Stomach (tissue), 9 donors: ENCODE measurements around the gene PLEKHH2. TPM values are rescaled to one million over a fixed set of nuclear protein-coding genes. Genes with fewer than 3 reads are reported as not detected.

Experiments
- DNase-seq, 2 donors: peaks; one replicate each; pipeline versions ENCODE4 v3.0.0 to v3.0.0-alpha.2; 2013 to 2019
- H3K27ac ChIP-seq, 5 donors: fragments of 200-600 bp in 4 of 5; sonication (generic) in 4 of 5; one replicate each; pipeline ENCODE4 v1.5.1; 2013 to 2019; ENCODE audit warnings: mild to moderate bottlenecking in 1 of 5, moderate library complexity in 1 of 5
- H3K27me3 ChIP-seq, 3 donors: fragments of 200-600 bp; sonication (generic); one replicate each; pipeline ENCODE4 v1.5.1; 2017 to 2019; ENCODE audit warnings: mixed run types in 1 of 3
- H3K36me3 ChIP-seq, 4 donors: fragments of 200-600 bp; sonication (generic); 1 replicate in 3 of 4; 2 replicates in 1 of 4; pipeline ENCODE4 v1.5.1; 2016 to 2019
- H3K4me1 ChIP-seq, 4 donors: fragments of 200-600 bp; sonication (generic); one replicate each; pipeline ENCODE4 v1.5.1; 2016 to 2019
- H3K4me3 ChIP-seq, 4 donors: fragments of 200-600 bp; sonication (generic) in 3 of 4; one replicate each; pipeline ENCODE4 v1.5.1; 2016 to 2019; ENCODE audit warnings: mild to moderate bottlenecking in 1 of 4
- H3K9me3 ChIP-seq, 4 donors: fragments of 200-600 bp; sonication (generic); one replicate each; pipeline ENCODE4 v1.5.1; 2016 to 2019
- CTCF ChIP-seq, 7 experiments: fragments of 450-650 bp in 4 of 7; fragments of 200-600 bp in 3 of 7; sonication (generic) in 3 of 7; IDR thresholded peaks; one replicate each; pipeline ENCODE4 v1.5.1; 2016 to 2019; ENCODE audit warnings: antibody characterized with exemption in 7 of 7, control low read depth in 2 of 7, mild to moderate bottlenecking in 1 of 7
- EP300 ChIP-seq: sonication (generic); formaldehyde crosslinking; IDR thresholded peaks from one replicate; pipeline ENCODE4 v1.6.1; 2017; ENCODE audit warnings: antibody characterized with exemption
- POLR2A ChIP-seq, 4 donors: fragments of 450-650 bp; IDR thresholded peaks; one replicate each; pipeline ENCODE4 v1.6.1; 2016; ENCODE audit warnings: antibody characterized with exemption in 4 of 4, control low read depth in 2 of 4, mild to moderate bottlenecking in 1 of 4, moderate library complexity in 1 of 4
- POLR2AphosphoS5 ChIP-seq, 3 donors: sonication (generic); formaldehyde crosslinking; IDR thresholded peaks; one replicate each; pipeline ENCODE4 v1.6.1; 2016; ENCODE audit warnings: antibody characterized with exemption in 3 of 3
- WGBS, 5 donors: extraction: QIAGEN DNeasy Blood & Tissue Kit in 3 of 5; methylation state at CpG; one replicate each; pipeline versions ENCODE4 v1.1.5 to v1.1.7; 2013 to 2018; 5-methylcytosine and 5-hydroxymethylcytosine counted together
- intact Hi-C: fragments of 100-400 bp; cut with DNase I; formaldehyde crosslinking; loops from one replicate; pipeline ENCODE4 v1.15.1; 2023; ENCODE audit warnings: low total_unique reads
- polyA plus RNA-seq, 3 donors: library from polyadenylated mRNA; stranded (reverse); fragments of 200-250 nt; gene quantifications; one replicate each; pipeline ENCODE4 v1.2.3, GENCODE V29; 2013
- total RNA-seq, 5 donors: library from RNA; depleted of rRNA; stranded (reverse); fragments of >200 nt; gene quantifications; one replicate each; pipeline versions ENCODE4 v1.1.0 to v1.2.3, GENCODE V29; 2014 to 2016
- donor health status: healthy with polysubstance abuse.
- donor health status: Bipolar disorder and iron deficiency.
- donor health status: healthy.

PLEKHH2 gene
- total and polyA plus RNA-seq, 8 donors = 1.8 to 130 (median 11.1) TPM

- TF ChIP-seq EP300 (no peak), POLR2A (IDR thresholded peaks at IDR 0.05) (no peak), CTCF (IDR thresholded peaks at IDR 0.05) (no peak), POLR2AphosphoS5 (IDR thresholded peaks at IDR 0.05) (no peak)
- no peak for DNase-seq
- Histone ChIP-seq H3K27ac (no peak overlapping the region), H3K27me3 (no peaks in the 10 kb centered on the region), H3K4me1 (peaks cover 0 to 10% (median 0%) of the 10 kb centered on the region in 4 donors), H3K36me3 (peaks cover 0 to 15% (median 6%) of the 10 kb centered on the region in 4 donors), H3K9me3 (no peaks in the 10 kb centered on the region), H3K4me3 (no peak overlapping the region)
- intact Hi-C loops = no loop called here
- WGBS, 5 donors = 72 to 82% (median 80%) methylated on average over 5 of the region's 5 CpGs
These were observed 106.6 kb downstream of the PLEKHH2 start for GRCh38 chr2:43743706-43744105.

- peaks cover 0 to 15% (median 1%) of the 10 kb centered on the region in 4 donors for H3K36me3 ChIP-seq
- peak overlapping the region in 2 of 5 donors; percentile 7 to 51 for H3K27ac ChIP-seq
- TF ChIP-seq POLR2AphosphoS5 (IDR thresholded peaks at IDR 0.05) (no peak), EP300 (no peak), CTCF (IDR thresholded peaks at IDR 0.05) (no peak)
- WGBS, 5 donors = 34 to 77% (median 70%) methylated on average over 3 of the region's 3 CpGs
- H3K4me3 ChIP-seq = no peak overlapping the region
- no peaks in the 10 kb centered on the region for H3K27me3 ChIP-seq
- H3K4me1 ChIP-seq = peaks cover 0 to 10% (median 0%) of the 10 kb centered on the region in 4 donors
- no peaks in the 10 kb centered on the region for H3K9me3 ChIP-seq
- DNase-seq = peak in 1 of 2 donors; percentile 78
- intact Hi-C loops = no loop called here
These were observed 108.4 kb downstream of the PLEKHH2 start for GRCh38 chr2:43745457-43745856.

- no peak for DNase-seq
- Histone ChIP-seq H3K9me3 (no peaks in the 10 kb centered on the region), H3K27ac (no peak overlapping the region), H3K36me3 (peaks cover 0 to 6% (median 1%) of the 10 kb centered on the region in 4 donors), H3K4me3 (no peak overlapping the region), H3K27me3 (no peaks in the 10 kb centered on the region), H3K4me1 (peaks cover 0 to 10% (median 0%) of the 10 kb centered on the region in 4 donors)
- TF ChIP-seq POLR2A (IDR thresholded peaks at IDR 0.05) = no peak
- TF ChIP-seq POLR2AphosphoS5 (IDR thresholded peaks at IDR 0.05) = no peak
- TF ChIP-seq CTCF (IDR thresholded peaks at IDR 0.05) = no peak
- no peak for TF ChIP-seq EP300
- 67 to 80% (median 75%) methylated on average over 5 of the region's 5 CpGs for WGBS, 5 donors
- intact Hi-C loops = no loop called here
These were observed 111.3 kb downstream of the PLEKHH2 start for GRCh38 chr2:43748333-43748732.

GRCh38 chr2:43749583-43749982 lies 112.5 kb downstream of the PLEKHH2 start:
- no peak for DNase-seq
- 65 to 82% (median 76%) methylated on average over 3 of the region's 3 CpGs for WGBS, 5 donors
- Histone ChIP-seq H3K27me3 (no peaks in the 10 kb centered on the region), H3K4me1 (peaks cover 0 to 10% (median 0%) of the 10 kb centered on the region in 4 donors), H3K9me3 (no peaks in the 10 kb centered on the region), H3K36me3 (no peaks in the 10 kb centered on the region), H3K27ac (peak overlapping the region in 1 of 5 donors; percentile 0), H3K4me3 (no peak overlapping the region)
- intact Hi-C loops = no loop called here
- TF ChIP-seq POLR2A (IDR thresholded peaks at IDR 0.05) = no peak
- TF ChIP-seq EP300 = no peak
- TF ChIP-seq POLR2AphosphoS5 (IDR thresholded peaks at IDR 0.05) = no peak
- TF ChIP-seq CTCF (IDR thresholded peaks at IDR 0.05) = no peak
